ENCODE results near the gene POLE. TPM values are rescaled to one million over a fixed set of nuclear protein-coding genes. Genes with fewer than 3 reads are reported as not detected.

Gene POLE
- total RNA-seq, 4 donors from 2014 or later: 19.2 to 28.1 (median 23.9) TPM

- Histone ChIP-seq H3K9me3 (no peaks in the 10 kb centered on the region), H3K36me3 (peaks cover 32 to 38% of the 10 kb centered on the region in 2 donors), H3K27ac (no peak overlapping the region), H3K4me3 (replicated peaks in 1 of 3) (no peak overlapping the region), H3K4me1 (no peaks in the 10 kb centered on the region), H3K27me3 (no peaks in the 10 kb centered on the region)
- DNase-seq: no peak
- intact Hi-C loops (cut with DNase I): no loop called here
- TF ChIP-seq POLR2A (IDR thresholded peaks at IDR 0.05) (no peak), CTCF (IDR thresholded peaks at IDR 0.05) (no peak)
- 96 to 97% methylated on average over 31 to 56 of the region's 61 CpGs for WGBS, 2 donors
Measured at GRCh38 chr12:132717531-132718387, 30.6 kb upstream of the POLE start.

- TF ChIP-seq POLR2A (IDR thresholded peaks at IDR 0.05) (no peak), CTCF (IDR thresholded peaks at IDR 0.05) (no peak)
- WGBS, 2 donors: 92 to 95% methylated on average over 12 to 17 of the region's 17 CpGs
Measured at GRCh38 chr12:132717011-132717410, 29.9 kb upstream of the POLE start.

GRCh38 chr12:132716356-132716755 lies 29.2 kb upstream of the POLE start:
- no peak for TF ChIP-seq CTCF (IDR thresholded peaks at IDR 0.05)
- no peak for TF ChIP-seq POLR2A (IDR thresholded peaks at IDR 0.05)
- peaks cover 23 to 35% of the 10 kb centered on the region in 2 donors for H3K36me3 ChIP-seq

More at GRCh38 chr12:132717011-132717410, 29.9 kb upstream of the POLE start:
- H3K36me3 ChIP-seq: peaks cover 27 to 35% of the 10 kb centered on the region in 2 donors
- no peaks in the 10 kb centered on the region for H3K9me3 ChIP-seq
- H3K27ac ChIP-seq: no peak overlapping the region
- H3K27me3 ChIP-seq: no peaks in the 10 kb centered on the region
- no peak overlapping the region for H3K4me3 ChIP-seq (replicated peaks in 1 of 3)
- no peak for DNase-seq
- intact Hi-C loops (cut with DNase I): no loop called here
- no peaks in the 10 kb centered on the region for H3K4me1 ChIP-seq

GRCh38 chr12:132715874-132716273 lies 28.7 kb upstream of the POLE start:
- H3K27ac ChIP-seq: no peak overlapping the region
- TF ChIP-seq CTCF (IDR thresholded peaks at IDR 0.05): no peak
- no peak for TF ChIP-seq POLR2A (IDR thresholded peaks at IDR 0.05)
- no peaks in the 10 kb centered on the region for H3K27me3 ChIP-seq
- H3K9me3 ChIP-seq: no peaks in the 10 kb centered on the region
- H3K4me1 ChIP-seq: peaks cover 5 to 7% of the 10 kb centered on the region in 2 donors
- peaks cover 23 to 32% of the 10 kb centered on the region in 2 donors for H3K36me3 ChIP-seq
- intact Hi-C loops (cut with DNase I): no loop called here
- WGBS, 2 donors: 90 to 95% methylated on average over 9 of the region's 9 CpGs
- no peak overlapping the region for H3K4me3 ChIP-seq (replicated peaks in 1 of 3)
- no peak for DNase-seq

More at GRCh38 chr12:132716356-132716755, 29.2 kb upstream of the POLE start:
- intact Hi-C loops (cut with DNase I): no loop called here
- 93 to 94% methylated on average over 11 of the region's 11 CpGs for WGBS, 2 donors
- H3K4me3 ChIP-seq (replicated peaks in 1 of 3): no peak overlapping the region
- H3K4me1 ChIP-seq: peaks cover 5% of the 10 kb centered on the region in 2 donors
- DNase-seq: no peak
- no peaks in the 10 kb centered on the region for H3K9me3 ChIP-seq
- no peak overlapping the region for H3K27ac ChIP-seq
- H3K27me3 ChIP-seq: no peaks in the 10 kb centered on the region

- H3K36me3 ChIP-seq: peaks cover 6 to 14% of the 10 kb centered on the region in 2 donors
- H3K4me3 ChIP-seq (replicated peaks in 1 of 3): no peak overlapping the region
- H3K27me3 ChIP-seq: no peaks in the 10 kb centered on the region
- WGBS, 2 donors: 80 to 92% methylated on average over 2 of the region's 2 CpGs
- intact Hi-C loops (cut with DNase I): no loop called here
- no peaks in the 10 kb centered on the region for H3K9me3 ChIP-seq
- TF ChIP-seq CTCF (IDR thresholded peaks at IDR 0.05) (no peak), POLR2A (IDR thresholded peaks at IDR 0.05) (no peak)
- no peak overlapping the region for H3K27ac ChIP-seq
- no peak for DNase-seq
- H3K4me1 ChIP-seq: peaks cover 7 to 11% of the 10 kb centered on the region in 2 donors
Measured at GRCh38 chr12:132713123-132713522, 26.0 kb upstream of the POLE start.

Data from thyroid gland (tissue), 4 donors.